Neural crest cell (in vitro differentiated cells): ENCODE data around the gene ADD3. TPM values are rescaled to one million over a fixed set of nuclear protein-coding genes. Genes with fewer than 3 reads are reported as not detected.

Experiments used
- DNase-seq: peaks from one replicate; pipeline ENCODE4 v3.0.0; 2021; ENCODE audit warnings: low read depth, mixed read lengths, low spot score
- H3K27ac Mint-ChIP-seq: one replicate; pipeline ENCODE4 v1.8.0; 2021; ENCODE audit warnings: mild to moderate bottlenecking, mixed read lengths; ENCODE audit not compliant: unreplicated experiment
- H3K27me3 Mint-ChIP-seq: 2 replicates; pipeline ENCODE4 v1.8.0; 2021; ENCODE audit warnings: low read depth, mild to moderate bottlenecking, mixed read lengths
- H3K36me3 Mint-ChIP-seq: 2 replicates; pipeline ENCODE4 v1.8.0; 2021; ENCODE audit warnings: low read depth, mild to moderate bottlenecking, mixed read lengths
- H3K4me1 Mint-ChIP-seq: 2 replicates; pipeline ENCODE4 v1.8.0; 2021; ENCODE audit warnings: mixed read lengths
- H3K4me3 Mint-ChIP-seq: one replicate; pipeline ENCODE4 v1.8.0; 2021; ENCODE audit warnings: mild to moderate bottlenecking, mixed read lengths
- H3K9me3 Mint-ChIP-seq: 2 replicates; pipeline ENCODE4 v1.8.0; 2021; ENCODE audit warnings: mixed read lengths
- CTCF ChIP-seq: fragments of 200-600 bp; sonication (generic); conservative IDR thresholded peaks from 2 replicates; pipeline ENCODE4 v1.5.0; 2021; ENCODE audit warnings: antibody characterized with exemption, mild to moderate bottlenecking
- total RNA-seq: library from RNA; stranded (reverse); gene quantifications from 2 replicates; pipeline ENCODE4 v1.2.1, GENCODE V29; 2021

ADD3 gene
- total RNA-seq, 1 donor from 2014 or later: 50.2 TPM

- peaks cover 5% of the 10 kb centered on the region for H3K9me3 Mint-ChIP-seq
- no peaks in the 10 kb centered on the region for H3K36me3 Mint-ChIP-seq
- H3K27ac Mint-ChIP-seq: no peak overlapping the region
Measured at GRCh38 chr10:109987452-109988211, 20.2 kb upstream of the ADD3 start.

GRCh38 chr10:109988212-109988596 is 19.6 kb upstream of the ADD3 start:
- Mint-ChIP-seq H3K36me3 (no peaks in the 10 kb centered on the region), H3K4me1 (no peaks in the 10 kb centered on the region), H3K27me3 (no peaks in the 10 kb centered on the region), H3K9me3 (peaks cover 5% of the 10 kb centered on the region), H3K27ac (no peak overlapping the region), H3K4me3 (no peak overlapping the region)
- no peak for DNase-seq
- no peak for TF ChIP-seq CTCF

More at GRCh38 chr10:109987452-109988211, 20.2 kb upstream of the ADD3 start:
- Mint-ChIP-seq H3K27me3 (no peaks in the 10 kb centered on the region), H3K4me3 (no peak overlapping the region), H3K4me1 (no peaks in the 10 kb centered on the region)
- no peak for DNase-seq
- no peak for TF ChIP-seq CTCF

GRCh38 chr10:109991266-109991855 is 16.4 kb upstream of the ADD3 start:
- DNase-seq: no peak
- Mint-ChIP-seq H3K4me1 (no peaks in the 10 kb centered on the region), H3K27ac (no peak overlapping the region), H3K36me3 (no peaks in the 10 kb centered on the region), H3K27me3 (no peaks in the 10 kb centered on the region), H3K4me3 (no peak overlapping the region), H3K9me3 (peaks cover 3% of the 10 kb centered on the region)
- TF ChIP-seq CTCF: no peak

GRCh38 chr10:109992485-109992884 is 15.3 kb upstream of the ADD3 start:
- no peaks in the 10 kb centered on the region for H3K27me3 Mint-ChIP-seq
- no peak overlapping the region for H3K4me3 Mint-ChIP-seq
- H3K27ac Mint-ChIP-seq: no peak overlapping the region
- TF ChIP-seq CTCF: no peak
- no peaks in the 10 kb centered on the region for H3K4me1 Mint-ChIP-seq
- no peaks in the 10 kb centered on the region for H3K36me3 Mint-ChIP-seq
- no peak for DNase-seq
- peaks cover 3% of the 10 kb centered on the region for H3K9me3 Mint-ChIP-seq

GRCh38 chr10:109993551-109994330 is 14.0 kb upstream of the ADD3 start:
- no peaks in the 10 kb centered on the region for H3K27me3 Mint-ChIP-seq
- no peak for TF ChIP-seq CTCF
- H3K9me3 Mint-ChIP-seq: peaks cover 3% of the 10 kb centered on the region
- no peaks in the 10 kb centered on the region for H3K36me3 Mint-ChIP-seq
- peaks cover 6% of the 10 kb centered on the region for H3K4me1 Mint-ChIP-seq
- no peak overlapping the region for H3K4me3 Mint-ChIP-seq
- H3K27ac Mint-ChIP-seq: no peak overlapping the region
- DNase-seq: no peak
